Testis (tissue), 2 donors: ENCODE measurements around the gene SCAMP5.

ENCODE experiments used
- CTCF ChIP-seq, 3 experiments: fragments of 450-650 bp in 2 of 3; fragments of 200-600 bp in 1 of 3; sonication (generic) in 1 of 3; IDR thresholded peaks; one replicate each; pipeline ENCODE4 v1.5.1; 2016 to 2019; ENCODE audit warnings: antibody characterized with exemption in 3 of 3, mild to moderate bottlenecking in 2 of 3, moderate library complexity in 1 of 3
- POLR2A ChIP-seq: fragments of 450-650 bp; IDR thresholded peaks from one replicate; pipeline ENCODE4 v1.6.1; 2017; ENCODE audit warnings: antibody characterized with exemption, mild to moderate bottlenecking, moderate library complexity

GRCh38 chr15:75070674-75071073, 75.3 kb downstream of the SCAMP5 start:
- TF ChIP-seq POLR2A (no peak), CTCF (IDR thresholded peaks at IDR 0.05) (no peak)
